HG03060 (cell line): Measurements from ENCODE around the gene ZIM2.
"Not testable (repeated sequence)": the region's sequence is repeated elsewhere in the genome, so short reads cannot be mapped to it uniquely, and the experiment has no call there.

Experiments
- ATAC-seq: cut with Tn5 transposase; IDR thresholded peaks from one replicate; pipeline ENCODE4 v1.9.1; 2021; ENCODE audit warnings: low read depth, moderate number of reproducible peaks; ENCODE audit not compliant: unreplicated experiment

Gene ZIM2

GRCh38 chr19:56840451-56841192, at the start of gene ZIM2, which contains the start of gene PEG3:
ZIM2 (minus strand) TSS chr19:56840726; CDS start chr19:56824277, 16,449 bp downstream.
PEG3 (minus strand) TSS chr19:56840726; CDS start chr19:56824655, 16,071 bp downstream.
- no peak for ATAC-seq

GRCh38 chr19:56885173-56885985, 44.9 kb upstream of the ZIM2 start:
- no peak for ATAC-seq

- ATAC-seq, result no peak
Observed at GRCh38 chr19:56884441-56884840, 43.9 kb upstream of the ZIM2 start.

GRCh38 chr19:56880592-56881190, 40.2 kb upstream of the ZIM2 start:
- no peak for ATAC-seq

GRCh38 chr19:56877069-56877715, 36.7 kb upstream of the ZIM2 start:
- ATAC-seq, result no peak

- ATAC-seq, result no peak
Observed at GRCh38 chr19:56875717-56876116, 35.2 kb upstream of the ZIM2 start.

GRCh38 chr19:56874530-56874929, 34.0 kb upstream of the ZIM2 start:
- ATAC-seq, result no peak

GRCh38 chr19:56873493-56873892, 33.0 kb upstream of the ZIM2 start:
- ATAC-seq, result no peak

GRCh38 chr19:56869886-56870285, 29.4 kb upstream of the ZIM2 start:
- ATAC-seq, result no peak

GRCh38 chr19:56868446-56868845, 27.9 kb upstream of the ZIM2 start:
- no peak for ATAC-seq

- ATAC-seq, result no peak
Observed at GRCh38 chr19:56866538-56866937, 26.0 kb upstream of the ZIM2 start.

- no peak for ATAC-seq
Observed at GRCh38 chr19:56864443-56865125, 24.1 kb upstream of the ZIM2 start.

- no peak for ATAC-seq
Observed at GRCh38 chr19:56862741-56863140, 22.2 kb upstream of the ZIM2 start.

- ATAC-seq, result not testable (repeated sequence)
Observed at GRCh38 chr19:56860409-56860808, 19.9 kb upstream of the ZIM2 start.

GRCh38 chr19:56858026-56858425, 17.5 kb upstream of the ZIM2 start:
- no peak for ATAC-seq

- ATAC-seq, result no peak
Observed at GRCh38 chr19:56856822-56857221, 16.3 kb upstream of the ZIM2 start.

GRCh38 chr19:56852361-56852760, 11.8 kb upstream of the ZIM2 start:
- not testable (repeated sequence) for ATAC-seq

- no peak for ATAC-seq
Observed at GRCh38 chr19:56848166-56848565, 7.6 kb upstream of the ZIM2 start.

- no peak for ATAC-seq
Observed at GRCh38 chr19:56842412-56842811, 1.9 kb upstream of the ZIM2 start.

GRCh38 chr19:56841193-56841543, 642 bp upstream of the ZIM2 start:
- no peak for ATAC-seq
